Rectal smooth muscle tissue (tissue), 1 donor: ENCODE data around the gene NR5A1.

ENCODE experiments used
- H3K27ac ChIP-seq: one replicate; pipeline ENCODE4 v1.7.0; 2013; ENCODE audit warnings: low read depth, low read length, inconsistent platforms
- H3K27me3 ChIP-seq: one replicate; pipeline ENCODE4 v1.7.0; 2013; ENCODE audit warnings: low read length; ENCODE audit not compliant: control insufficient read depth, insufficient read depth
- H3K36me3 ChIP-seq: one replicate; pipeline ENCODE4 v1.7.0; 2013; ENCODE audit warnings: low read length; ENCODE audit not compliant: control insufficient read depth, insufficient read depth
- H3K4me1 ChIP-seq: one replicate; pipeline ENCODE4 v1.7.0; 2013; ENCODE audit warnings: low read length; ENCODE audit not compliant: control insufficient read depth, insufficient read depth
- H3K4me3 ChIP-seq: one replicate; pipeline ENCODE4 v1.7.0; 2013; ENCODE audit warnings: low read length
- H3K9ac ChIP-seq: one replicate; pipeline ENCODE4 v1.7.0; 2013; ENCODE audit warnings: low read length

NR5A1 gene

GRCh38 chr9:124501771-124502320 is 5.4 kb downstream of the NR5A1 start:
- no peaks in the 10 kb centered on the region for H3K36me3 ChIP-seq
- H3K9ac ChIP-seq, result no peak overlapping the region
- H3K27ac ChIP-seq, result no peak overlapping the region
- H3K27me3 ChIP-seq, result peaks cover 30% of the 10 kb centered on the region
- H3K4me1 ChIP-seq, result no peaks in the 10 kb centered on the region
- H3K4me3 ChIP-seq, result no peak overlapping the region

GRCh38 chr9:124500796-124501611 is 6.2 kb downstream of the NR5A1 start:
- H3K4me3 ChIP-seq, result no peak overlapping the region
- H3K27me3 ChIP-seq, result peaks cover 30% of the 10 kb centered on the region
- no peaks in the 10 kb centered on the region for H3K4me1 ChIP-seq

GRCh38 chr9:124500028-124500795 is 7.0 kb downstream of the NR5A1 start:
- Histone ChIP-seq H3K9ac (no peak overlapping the region), H3K4me3 (no peak overlapping the region), H3K27ac (no peak overlapping the region), H3K27me3 (peaks cover 28% of the 10 kb centered on the region), H3K4me1 (no peaks in the 10 kb centered on the region), H3K36me3 (no peaks in the 10 kb centered on the region)

More at GRCh38 chr9:124500796-124501611, 6.2 kb downstream of the NR5A1 start:
- Histone ChIP-seq H3K36me3 (no peaks in the 10 kb centered on the region), H3K9ac (no peak overlapping the region), H3K27ac (no peak overlapping the region)

- Histone ChIP-seq H3K36me3 (no peaks in the 10 kb centered on the region), H3K4me1 (no peaks in the 10 kb centered on the region), H3K27ac (no peak overlapping the region), H3K9ac (no peak overlapping the region), H3K27me3 (peaks cover 25% of the 10 kb centered on the region), H3K4me3 (no peak overlapping the region)
Measured at GRCh38 chr9:124499216-124499615, 8.0 kb downstream of the NR5A1 start.

GRCh38 chr9:124498499-124499146 is 8.6 kb downstream of the NR5A1 start:
- Histone ChIP-seq H3K4me3 (no peak overlapping the region), H3K4me1 (no peaks in the 10 kb centered on the region), H3K27me3 (peaks cover 20% of the 10 kb centered on the region), H3K9ac (no peak overlapping the region), H3K36me3 (no peaks in the 10 kb centered on the region), H3K27ac (no peak overlapping the region)

- Histone ChIP-seq H3K9ac (no peak overlapping the region), H3K27me3 (peaks cover 16% of the 10 kb centered on the region), H3K4me3 (no peak overlapping the region), H3K4me1 (no peaks in the 10 kb centered on the region), H3K36me3 (no peaks in the 10 kb centered on the region), H3K27ac (no peak overlapping the region)
Measured at GRCh38 chr9:124498040-124498439, 9.2 kb downstream of the NR5A1 start.

GRCh38 chr9:124497441-124497840 is 9.8 kb downstream of the NR5A1 start:
- Histone ChIP-seq H3K4me1 (no peaks in the 10 kb centered on the region), H3K4me3 (no peak overlapping the region), H3K27ac (no peak overlapping the region), H3K27me3 (peaks cover 13% of the 10 kb centered on the region), H3K9ac (no peak overlapping the region), H3K36me3 (no peaks in the 10 kb centered on the region)

- Histone ChIP-seq H3K4me1 (no peaks in the 10 kb centered on the region), H3K4me3 (no peak overlapping the region), H3K36me3 (no peaks in the 10 kb centered on the region), H3K27ac (no peak overlapping the region), H3K27me3 (peaks cover 10% of the 10 kb centered on the region), H3K9ac (no peak overlapping the region)
Measured at GRCh38 chr9:124496463-124496862, 10.7 kb downstream of the NR5A1 start.

GRCh38 chr9:124496075-124496449 is 11.1 kb downstream of the NR5A1 start:
- no peak overlapping the region for H3K27ac ChIP-seq
- no peaks in the 10 kb centered on the region for H3K4me1 ChIP-seq
- H3K9ac ChIP-seq, result no peak overlapping the region
- no peak overlapping the region for H3K4me3 ChIP-seq
- no peaks in the 10 kb centered on the region for H3K36me3 ChIP-seq
- H3K27me3 ChIP-seq, result peaks cover 10% of the 10 kb centered on the region

GRCh38 chr9:124495126-124496074 is 11.8 kb downstream of the NR5A1 start:
- Histone ChIP-seq H3K27ac (no peak overlapping the region), H3K27me3 (peaks cover 10% of the 10 kb centered on the region), H3K9ac (no peak overlapping the region), H3K36me3 (no peaks in the 10 kb centered on the region), H3K4me1 (no peaks in the 10 kb centered on the region), H3K4me3 (no peak overlapping the region)

- H3K9ac ChIP-seq, result no peak overlapping the region
- H3K27ac ChIP-seq, result no peak overlapping the region
- H3K36me3 ChIP-seq, result no peaks in the 10 kb centered on the region
- peaks cover 4% of the 10 kb centered on the region for H3K27me3 ChIP-seq
- no peak overlapping the region for H3K4me3 ChIP-seq
- H3K4me1 ChIP-seq, result no peaks in the 10 kb centered on the region
Measured at GRCh38 chr9:124493794-124494479, 13.3 kb downstream of the NR5A1 start.
